HG03159 (cell line): ENCODE results near the gene SRMS.
"Not testable (repeated sequence)": the region's sequence is repeated elsewhere in the genome, so short reads cannot be mapped to it uniquely, and the experiment has no call there.

Experiments
- ATAC-seq: cut with Tn5 transposase; IDR thresholded peaks from one replicate; pipeline ENCODE4 v1.9.1; 2021; ENCODE audit warnings: mild to moderate bottlenecking, moderate library complexity; ENCODE audit not compliant: unreplicated experiment

The SRMS gene

GRCh38 chr20:63525185-63525584 is 22.4 kb downstream of the SRMS start:
- no peak for ATAC-seq

- ATAC-seq, result no peak
Measured at GRCh38 chr20:63522981-63523611, 24.5 kb downstream of the SRMS start.

DNA sequence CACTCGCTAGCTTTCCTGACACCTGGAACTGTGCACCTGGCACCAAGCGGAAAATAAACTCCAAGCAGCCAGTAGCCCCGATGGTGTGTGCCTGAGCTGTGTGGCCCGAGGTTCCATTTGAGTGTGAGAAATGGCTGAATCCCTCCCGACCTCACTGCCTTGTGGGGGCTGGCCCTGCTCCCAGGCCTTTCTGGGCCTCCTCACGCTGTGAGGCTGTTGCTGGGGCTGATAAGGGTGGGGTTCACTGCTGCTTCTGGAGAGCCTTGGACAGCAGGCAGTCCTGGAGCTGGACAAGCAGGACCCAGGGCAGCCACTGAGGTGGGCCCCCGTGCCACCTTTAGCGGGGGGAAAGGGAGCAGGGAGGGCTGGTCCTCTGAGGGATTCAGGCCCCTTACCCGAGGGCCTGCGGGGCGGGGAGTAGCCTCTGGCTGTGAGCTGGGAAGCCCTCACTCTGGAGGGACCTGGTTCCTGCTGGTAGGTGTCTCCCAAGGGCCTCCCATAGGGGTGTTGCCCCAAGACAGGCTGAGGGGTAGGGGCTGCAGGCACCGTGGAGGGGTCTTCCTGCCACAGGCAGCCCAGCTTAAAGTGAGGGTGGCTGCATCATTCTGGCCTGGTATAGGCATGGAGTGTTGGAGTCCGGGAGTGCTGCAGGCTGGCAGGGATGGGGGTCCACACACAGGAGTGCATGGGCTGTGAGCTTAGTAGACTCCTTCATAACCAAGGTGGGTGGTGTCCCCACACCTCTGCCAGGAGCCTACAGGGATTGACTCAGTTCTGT is 25.3 kb downstream of the SRMS start:
- no peak for ATAC-seq

GRCh38 chr20:63521602-63522001 is 25.9 kb downstream of the SRMS start:
- ATAC-seq, result no peak

DNA sequence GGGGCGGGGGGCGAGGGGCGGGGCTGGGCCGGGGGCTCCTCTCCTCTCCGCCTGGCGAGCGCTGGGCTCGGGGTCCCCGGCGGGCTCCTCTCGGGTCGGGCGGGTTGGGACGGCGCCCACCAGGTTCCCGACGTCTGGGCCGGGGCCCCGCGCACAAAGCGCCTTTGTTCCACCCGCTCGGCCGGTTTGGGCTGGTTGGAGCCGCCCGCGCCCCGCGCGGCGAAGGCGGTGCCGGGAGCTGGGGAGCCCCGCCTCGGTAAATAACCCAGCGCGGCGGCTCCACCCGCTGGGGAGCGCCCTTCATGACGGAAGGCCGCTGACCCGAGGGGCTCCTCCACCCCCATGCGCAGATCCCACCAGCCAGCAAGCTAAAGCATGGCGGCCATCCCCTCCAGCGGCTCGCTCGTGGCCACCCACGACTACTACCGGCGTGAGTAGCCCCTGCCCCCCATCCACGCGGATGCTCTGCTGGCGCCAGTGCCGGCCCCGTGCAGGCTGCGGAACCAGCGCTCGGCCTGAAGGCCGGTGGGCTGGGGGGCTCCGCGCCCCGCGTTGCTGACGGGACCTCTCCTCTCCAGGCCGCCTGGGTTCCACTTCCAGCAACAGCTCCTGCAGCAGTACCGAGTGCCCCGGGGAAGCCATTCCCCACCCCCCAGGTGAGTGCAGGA is 26.5 kb downstream of the SRMS start:
- peak; percentile 45 for ATAC-seq

DNA sequence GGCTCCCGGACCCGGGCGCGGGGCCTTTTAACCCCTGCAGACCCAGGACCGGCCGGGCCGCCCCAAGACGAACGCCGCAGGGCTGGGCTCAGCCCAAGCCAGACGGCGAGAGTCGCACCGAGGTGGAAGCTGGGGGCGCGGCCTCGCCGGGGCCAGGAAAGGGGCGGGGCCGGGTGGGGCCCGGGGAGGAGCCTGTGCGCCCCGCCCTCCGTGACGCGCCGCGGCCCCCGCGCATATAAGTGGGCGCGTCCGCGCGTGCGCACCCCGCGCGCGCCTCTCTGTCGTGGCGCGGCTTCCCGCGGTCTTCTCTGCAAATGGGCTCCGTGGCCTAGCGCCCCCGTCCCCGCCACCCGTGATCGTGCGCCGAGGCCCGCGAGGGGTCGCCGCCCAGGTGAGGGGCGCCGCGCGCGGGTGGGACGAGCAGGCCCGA is 27.0 kb downstream of the SRMS start, which contains the start of gene PPDPF:
Gene PPDPF, plus strand, starts transcription at position 262 of the 430 bp plus-strand sequence. CDS start 544 bp downstream, outside the sequence.
- ATAC-seq, result peak; percentile 68

DNA sequence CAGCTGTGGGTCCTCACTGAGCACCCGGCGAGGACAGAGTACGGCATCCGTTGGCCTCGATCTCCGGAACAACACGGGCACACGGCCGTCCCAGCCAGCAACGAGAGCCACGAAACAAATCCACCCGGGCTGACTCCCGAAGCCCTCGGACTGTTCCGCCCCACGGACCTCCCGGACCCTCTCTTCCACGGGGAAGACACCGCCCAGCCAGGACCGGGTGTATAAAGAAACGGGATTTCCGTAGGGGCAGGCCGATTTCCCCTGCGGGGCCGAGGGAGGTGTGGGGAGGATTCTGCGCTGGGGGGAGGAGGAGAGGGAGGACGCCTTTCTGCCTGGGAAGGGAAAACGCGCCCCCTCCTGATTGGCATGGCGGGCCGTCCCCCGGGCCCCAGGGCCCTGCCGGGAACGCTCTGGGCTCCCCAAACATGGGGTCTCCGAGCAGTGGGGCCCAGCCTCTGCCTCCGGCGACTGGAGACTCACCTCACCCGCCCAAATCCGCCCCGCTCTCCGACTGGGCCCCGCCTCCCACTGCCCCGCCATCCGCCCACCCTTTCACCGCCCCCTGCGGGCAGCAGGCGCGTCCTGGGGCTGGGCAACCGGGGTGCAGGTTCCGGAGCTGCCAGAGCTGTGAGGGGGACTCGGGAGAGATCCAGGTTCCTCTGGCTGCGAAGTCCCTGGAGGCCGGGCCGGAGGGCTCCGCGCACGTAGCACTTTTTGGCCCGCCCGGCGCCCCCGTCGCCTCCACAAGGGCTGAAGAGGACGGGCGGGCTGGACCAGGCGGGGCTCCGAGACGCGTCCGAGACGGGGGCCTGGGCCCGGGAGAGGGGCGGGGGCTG is 27.7 kb downstream of the SRMS start:
- ATAC-seq, result peak; percentile 34

DNA sequence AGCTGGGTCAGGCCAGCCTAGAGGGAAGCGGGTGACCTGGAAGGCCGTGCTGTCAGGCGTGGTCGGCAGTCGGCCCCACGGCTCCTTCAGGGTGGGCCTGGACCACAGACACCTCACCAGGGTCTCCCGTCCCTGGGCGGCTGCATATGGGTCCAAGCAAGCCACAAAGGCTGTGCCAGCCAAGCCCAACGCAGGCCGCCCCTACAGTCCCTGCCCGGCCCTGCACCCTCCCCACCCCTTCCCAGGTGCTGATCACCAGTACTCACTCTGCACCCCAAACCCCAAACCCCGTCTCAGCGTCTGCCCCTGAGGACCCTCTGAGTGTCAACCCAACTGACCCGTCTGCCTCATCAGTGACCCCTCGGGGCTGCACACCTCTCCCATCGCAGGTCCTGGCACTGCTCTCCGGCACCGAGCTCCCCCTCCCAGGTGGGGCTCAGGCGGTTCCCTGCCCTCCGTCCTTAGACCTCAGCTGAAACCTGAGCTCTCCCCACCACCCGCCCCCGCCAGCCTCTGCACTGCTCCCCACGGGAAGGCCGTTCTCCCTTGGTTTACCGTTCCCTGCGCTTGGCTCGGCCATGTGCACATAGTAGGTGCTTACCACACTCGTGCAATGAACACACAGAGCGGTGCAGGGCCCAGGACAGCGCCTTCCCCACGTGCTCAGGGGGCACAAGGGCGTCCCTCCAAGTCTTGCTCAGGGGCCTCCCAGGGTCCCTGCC is 28.4 kb downstream of the SRMS start:
- no peak for ATAC-seq

DNA sequence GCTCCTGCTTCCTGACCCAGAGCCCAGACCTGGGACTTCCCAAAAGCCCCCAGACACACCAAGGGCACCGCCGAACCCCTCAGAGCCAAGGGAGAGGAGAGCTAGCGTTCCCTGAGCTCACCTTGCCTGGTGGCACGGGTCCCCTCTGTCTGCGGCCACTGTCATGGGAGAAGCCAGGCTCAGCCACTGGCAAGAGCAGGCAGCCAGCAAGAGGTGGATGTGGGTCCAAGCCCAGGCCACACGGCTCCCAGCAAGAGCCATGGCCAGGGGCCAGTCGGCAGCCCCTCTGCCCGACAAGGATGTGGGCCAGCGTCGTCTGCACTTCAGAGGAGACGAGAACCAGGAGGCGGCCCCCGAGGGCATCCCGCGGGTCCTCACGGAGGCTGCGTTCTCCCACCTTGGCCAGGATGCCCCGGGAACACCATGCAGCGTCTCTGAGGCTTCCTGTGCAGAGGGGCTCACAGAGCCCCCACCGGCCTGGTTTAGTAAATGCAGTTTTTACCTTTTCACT is 29.1 kb downstream of the SRMS start:
- ATAC-seq, result no peak

GRCh38 chr20:63517376-63518309 is 29.9 kb downstream of the SRMS start:
- ATAC-seq, result no peak

DNA sequence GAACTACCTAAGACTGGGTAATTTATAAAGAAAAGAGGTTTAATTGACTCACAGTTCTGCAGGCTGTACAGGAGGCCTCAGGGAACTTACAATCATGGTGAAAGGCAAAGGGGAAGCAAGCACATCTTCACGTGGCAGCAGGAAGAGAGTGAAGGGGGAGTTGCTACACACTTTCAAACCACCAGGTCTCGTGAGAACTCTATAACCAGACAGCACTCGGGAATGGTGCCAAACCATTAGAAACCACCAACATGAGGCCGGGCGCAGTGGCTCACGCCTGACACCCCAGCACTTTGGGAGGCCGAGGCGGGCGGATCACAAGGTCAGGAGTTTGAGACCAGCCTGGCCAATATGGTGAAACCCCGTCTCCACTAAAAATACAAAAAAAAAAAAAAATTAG is 33.0 kb downstream of the SRMS start:
- ATAC-seq, result not testable (repeated sequence)

- ATAC-seq, result no peak
Measured at GRCh38 chr20:63513207-63513606, 34.3 kb downstream of the SRMS start.

DNA sequence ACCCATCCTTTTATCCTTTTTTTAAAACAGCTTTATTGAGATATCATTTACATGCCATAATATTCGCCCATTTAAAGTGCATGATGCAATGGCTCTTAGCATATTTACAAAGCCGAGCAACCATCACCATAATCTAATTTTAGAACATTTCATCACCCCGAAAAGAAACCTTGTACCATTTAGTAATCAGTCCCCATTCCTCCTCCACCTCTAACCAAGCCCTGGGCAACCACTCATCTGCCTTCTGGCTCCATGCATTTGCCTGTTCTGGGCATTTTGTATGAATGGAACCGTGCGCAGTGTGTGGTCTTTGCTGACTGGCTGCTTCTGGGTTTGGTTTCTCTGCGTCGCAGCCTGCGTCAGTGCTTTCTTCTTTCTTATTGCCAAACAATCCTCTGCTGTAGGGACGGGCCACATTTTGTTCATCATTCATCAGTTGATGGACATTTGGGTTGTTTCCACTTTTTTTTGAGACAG is 38.4 kb downstream of the SRMS start:
- no peak for ATAC-seq

- no peak for ATAC-seq
Measured at GRCh38 chr20:63508072-63508768, 39.3 kb downstream of the SRMS start.

- no peak for ATAC-seq
Measured at GRCh38 chr20:63507083-63507743, 40.3 kb downstream of the SRMS start.

- no peak for ATAC-seq
Measured at GRCh38 chr20:63505723-63506122, 41.8 kb downstream of the SRMS start.

DNA sequence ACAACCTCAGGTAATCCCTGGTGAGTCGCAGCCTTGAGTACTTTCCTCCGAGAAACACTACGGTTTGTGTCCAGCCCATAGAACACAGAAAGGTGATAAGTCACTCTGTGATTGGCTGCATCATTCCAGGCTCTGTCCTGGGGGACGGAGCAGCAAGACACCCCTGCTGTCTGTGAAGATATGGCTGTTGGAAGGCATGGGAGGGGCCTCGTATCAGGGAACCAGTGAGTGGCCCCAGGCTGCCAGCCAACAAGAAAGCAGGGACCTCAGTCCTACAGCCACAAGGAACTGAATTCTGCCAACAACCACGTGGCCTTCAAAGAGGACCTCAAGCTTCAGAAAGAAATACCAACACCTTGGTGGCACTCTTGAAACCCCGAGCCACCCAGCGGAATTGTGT is 42.3 kb downstream of the SRMS start:
- no peak for ATAC-seq

GRCh38 chr20:63504642-63505041 is 42.9 kb downstream of the SRMS start:
- no peak for ATAC-seq
